CD4-positive, alpha-beta T cell treated with Interleukin-15 for 1 hour (primary cell): Measurements from ENCODE around the gene FKRP.

Source experiments
- DNase-seq: peaks from one replicate; pipeline ENCODE4 v3.0.0-alpha.2; 2020

Gene FKRP

DNA sequence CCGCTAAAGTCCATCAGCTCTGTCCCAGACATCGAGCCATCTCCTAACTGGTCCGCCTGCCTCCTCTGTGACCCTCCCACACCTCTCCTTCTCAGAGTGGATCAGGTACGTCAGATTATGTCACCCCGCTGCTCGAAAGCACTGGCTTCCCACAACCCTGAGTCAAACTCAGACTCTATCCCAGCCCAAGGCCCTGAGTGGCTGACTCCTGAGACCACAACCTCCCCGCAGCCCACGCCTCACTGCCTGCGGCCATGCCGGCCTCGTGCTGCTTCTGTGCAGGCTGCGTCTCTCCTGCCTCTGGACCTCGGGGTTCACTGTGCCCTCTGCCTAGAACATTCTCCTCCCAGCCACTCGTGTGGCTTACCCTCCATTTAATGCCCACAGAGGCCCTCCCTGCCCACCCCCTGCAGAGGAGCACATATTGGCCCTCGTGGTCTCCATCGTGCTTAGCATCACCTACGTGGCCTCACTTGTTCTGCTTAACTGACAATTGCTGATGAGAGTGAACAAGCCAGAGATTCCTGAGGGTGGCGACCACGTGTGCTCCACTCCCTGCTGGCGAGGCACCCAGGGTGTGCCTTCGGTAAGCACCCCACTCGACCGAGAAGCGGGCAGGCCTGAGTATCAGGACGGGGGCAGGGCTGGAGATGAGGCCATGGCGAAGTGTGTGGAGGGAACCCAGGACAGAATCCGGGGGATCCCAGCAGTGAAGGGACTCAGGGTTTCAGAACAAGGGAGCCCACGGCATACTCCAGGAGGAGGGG, 13.5 kb upstream of the FKRP start:
- no peak for DNase-seq

DNA sequence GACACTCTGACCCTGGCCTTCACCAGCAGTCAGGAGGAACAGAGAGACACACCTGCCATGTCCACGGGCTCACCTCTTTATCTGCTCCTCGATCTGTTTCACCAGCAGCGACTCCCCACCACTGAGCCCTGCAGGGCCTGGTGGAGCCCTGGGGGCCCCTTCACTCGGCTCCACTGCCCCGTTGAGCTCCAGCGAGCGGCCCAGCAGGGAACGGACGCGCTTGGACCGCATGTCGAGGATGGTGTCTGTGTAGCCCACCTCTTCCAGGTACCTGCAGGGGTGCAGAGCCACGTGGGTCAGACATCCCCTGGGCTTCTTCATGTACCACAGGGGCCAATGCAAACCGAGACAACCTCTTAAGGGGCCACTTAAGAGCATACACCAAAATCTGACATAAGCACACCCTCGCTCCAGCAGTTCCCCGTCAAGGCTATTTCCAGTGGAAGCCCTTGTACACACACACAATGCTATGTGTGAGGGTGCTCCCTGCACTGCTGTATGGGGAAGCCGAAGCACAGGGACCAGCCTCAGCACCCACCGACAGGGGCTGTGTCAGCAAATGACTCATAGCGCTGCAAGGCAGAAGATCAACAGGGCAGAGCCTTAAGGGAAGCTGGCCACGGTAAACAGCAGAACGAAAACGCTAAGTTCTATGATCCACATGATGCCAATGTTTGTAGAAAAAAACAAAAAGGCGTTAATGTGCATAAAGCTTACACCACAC, 12.7 kb upstream of the FKRP start:
- DNase-seq: peak; percentile 73

DNA sequence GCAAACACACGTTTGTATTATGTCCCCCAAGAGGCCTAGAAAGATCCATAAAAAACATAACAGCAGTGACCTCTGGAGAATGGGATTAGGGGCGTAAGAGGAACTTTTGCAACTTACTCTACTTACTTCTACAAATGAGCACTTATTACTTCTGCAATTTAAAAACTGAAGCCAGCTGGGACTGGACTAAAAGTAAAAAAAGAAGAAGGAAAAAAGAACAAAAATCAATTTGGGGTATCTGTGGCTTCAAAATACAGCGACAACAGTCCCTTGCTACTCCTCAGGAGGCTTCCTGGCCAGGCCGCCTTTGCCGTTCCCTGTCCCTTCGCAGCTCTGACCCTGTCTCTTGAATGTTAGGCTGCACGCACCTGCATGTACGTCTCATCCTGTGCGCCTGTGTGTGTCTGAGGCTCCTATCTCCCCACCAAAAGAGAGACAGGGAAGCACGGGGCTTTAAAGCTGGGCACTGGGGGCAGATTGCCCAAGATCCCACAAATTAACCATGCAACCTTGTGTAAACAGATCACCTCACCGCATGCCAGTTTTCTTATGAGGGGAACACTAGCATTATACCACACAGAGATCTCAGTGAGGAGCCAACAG, 12.1 kb upstream of the FKRP start:
- DNase-seq: no peak

DNA sequence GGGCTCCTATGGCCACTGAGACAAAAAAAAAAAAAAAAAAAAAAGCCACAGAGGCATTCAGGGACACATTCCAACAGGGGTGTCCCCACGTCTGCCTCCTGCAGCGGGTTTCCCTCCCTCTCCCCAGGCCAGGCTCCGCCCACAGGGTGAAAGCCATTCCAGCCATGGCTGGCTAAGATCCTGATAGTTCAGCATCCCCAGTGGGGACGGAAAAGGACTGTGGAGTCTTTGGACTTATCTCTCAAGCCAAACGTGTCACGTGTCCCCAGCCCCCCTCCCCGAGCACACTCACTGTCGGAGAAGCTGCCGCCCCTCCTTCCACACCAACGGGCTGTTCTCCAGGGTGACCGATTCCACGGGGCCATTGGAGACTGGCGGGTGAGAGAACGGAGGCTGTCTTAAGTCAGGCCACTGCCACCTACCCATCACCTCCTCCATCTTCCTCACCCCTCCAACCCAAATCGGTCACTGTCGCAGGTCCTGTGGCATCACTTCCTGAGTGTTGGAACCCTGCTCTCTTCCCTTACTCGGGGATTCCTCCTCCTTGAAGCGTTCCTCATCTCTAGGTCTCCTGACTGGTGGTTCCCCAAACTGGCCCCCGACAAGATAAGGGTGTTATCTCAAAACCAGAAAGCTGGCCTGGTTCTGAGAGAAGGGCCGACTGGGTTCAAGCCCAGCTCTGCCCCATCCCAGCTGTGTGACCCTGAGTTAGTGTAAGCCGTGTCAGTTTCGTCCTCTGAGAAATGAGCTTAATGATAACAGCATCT, 9.1 kb upstream of the FKRP start:
- DNase-seq: no peak

DNA sequence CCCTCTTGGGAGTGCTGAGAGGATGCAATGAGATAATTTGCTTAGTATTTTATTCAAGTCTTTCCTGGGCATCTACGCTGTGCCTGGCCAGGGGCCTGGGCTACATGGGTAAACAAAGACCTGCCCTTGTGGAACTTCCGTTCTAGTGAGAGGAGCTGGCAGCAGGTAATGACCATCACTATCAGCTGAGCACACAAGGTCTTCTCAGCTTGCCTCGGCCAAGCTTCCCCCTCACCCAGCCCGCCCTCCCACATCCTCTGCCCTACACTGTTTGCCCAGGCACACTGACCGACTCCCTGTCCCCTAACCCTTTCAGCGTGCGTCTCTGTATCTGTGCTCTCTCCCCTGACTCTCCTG, 8.6 kb upstream of the FKRP start:
- DNase-seq: no peak

DNA sequence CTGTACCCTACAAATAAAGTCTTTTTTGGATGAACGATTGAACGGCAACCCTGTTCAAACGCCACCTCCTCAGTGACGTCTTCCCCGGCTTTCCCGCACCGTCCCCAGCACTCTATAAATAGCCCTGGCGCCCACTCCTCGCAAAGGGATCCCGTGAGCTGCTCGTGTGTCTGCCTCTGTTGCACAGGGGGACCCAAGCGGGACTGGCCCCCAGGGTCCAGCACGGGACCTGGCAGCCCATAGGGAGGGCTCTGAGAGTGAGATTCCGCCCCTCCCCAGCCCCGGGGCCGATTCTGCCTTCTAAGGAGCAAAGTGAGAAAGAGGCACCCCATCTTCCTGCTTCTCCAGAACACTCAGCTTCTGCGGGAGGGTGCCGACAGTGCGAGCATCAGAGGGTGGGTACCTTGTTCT, 8.1 kb upstream of the FKRP start:
- DNase-seq: no peak

DNA sequence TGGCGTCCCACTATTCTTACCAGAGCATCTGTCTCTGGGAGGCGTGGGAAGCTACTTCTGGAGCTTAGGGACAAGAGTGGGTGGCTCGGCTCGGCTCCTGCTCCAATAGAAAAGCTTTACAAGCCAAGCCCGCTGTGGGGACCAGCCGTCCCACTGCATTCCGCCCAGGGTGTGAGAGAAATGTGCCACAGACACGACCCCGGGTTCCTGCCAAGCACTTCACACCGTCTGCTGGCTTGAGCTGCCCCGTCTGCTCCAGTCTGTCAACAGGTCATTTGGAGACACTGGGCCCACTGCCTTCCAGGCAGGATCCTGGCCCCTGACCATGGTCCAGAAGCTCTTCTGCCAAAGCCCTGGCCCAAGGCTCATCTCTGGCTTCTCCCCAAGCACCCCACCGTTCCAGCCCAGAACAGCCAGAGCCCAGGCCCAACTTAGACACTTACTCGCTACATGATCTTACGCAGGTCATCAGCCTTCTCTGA, 6.5 kb upstream of the FKRP start:
- DNase-seq: no peak

DNA sequence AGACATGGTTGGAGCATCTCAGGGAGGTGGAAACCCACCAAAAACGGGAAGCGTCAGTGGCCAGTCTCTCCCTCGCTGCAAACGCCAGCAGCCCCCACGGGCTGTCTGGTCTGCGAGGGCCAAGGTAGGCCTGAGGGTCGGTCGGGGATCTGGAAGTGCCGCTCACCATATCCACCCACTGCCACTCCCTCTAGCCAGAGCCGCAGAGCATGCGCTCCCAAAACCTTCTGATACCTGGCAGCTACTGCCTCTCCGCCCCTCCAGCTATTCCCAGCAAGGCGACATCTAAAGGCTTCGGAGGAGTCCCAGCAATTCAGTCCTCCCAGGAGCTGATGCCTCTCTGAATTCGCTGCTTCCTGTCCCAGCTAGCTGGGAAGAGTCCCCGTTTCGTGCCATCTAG, 4.4 kb upstream of the FKRP start:
- DNase-seq: no peak

DNA sequence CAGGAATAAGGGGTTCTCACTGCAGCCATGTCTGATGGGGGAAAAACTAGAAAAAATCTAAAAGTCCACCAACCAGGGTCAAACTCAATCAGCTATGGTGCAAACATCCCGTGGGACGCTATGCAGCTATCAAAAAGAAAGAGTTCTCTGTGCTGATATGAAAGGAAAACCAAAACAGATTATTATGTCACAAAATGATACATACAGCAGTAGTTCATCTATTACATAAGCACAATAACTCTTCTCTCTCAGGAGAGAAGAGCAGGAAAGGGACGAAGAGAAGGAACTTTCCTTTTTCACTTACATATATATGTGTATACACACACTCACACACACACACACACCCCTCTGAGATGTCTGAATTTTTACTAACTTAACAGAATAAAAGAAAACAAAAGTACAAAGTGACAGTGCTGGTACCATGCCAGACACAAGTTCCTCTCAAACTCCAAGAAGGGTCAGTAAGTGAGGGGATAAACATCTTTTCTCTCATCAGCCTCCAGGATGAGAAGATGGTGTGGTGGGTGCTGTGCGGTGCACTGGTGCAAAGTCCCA, 2.9 kb upstream of the FKRP start:
- no peak for DNase-seq

DNA sequence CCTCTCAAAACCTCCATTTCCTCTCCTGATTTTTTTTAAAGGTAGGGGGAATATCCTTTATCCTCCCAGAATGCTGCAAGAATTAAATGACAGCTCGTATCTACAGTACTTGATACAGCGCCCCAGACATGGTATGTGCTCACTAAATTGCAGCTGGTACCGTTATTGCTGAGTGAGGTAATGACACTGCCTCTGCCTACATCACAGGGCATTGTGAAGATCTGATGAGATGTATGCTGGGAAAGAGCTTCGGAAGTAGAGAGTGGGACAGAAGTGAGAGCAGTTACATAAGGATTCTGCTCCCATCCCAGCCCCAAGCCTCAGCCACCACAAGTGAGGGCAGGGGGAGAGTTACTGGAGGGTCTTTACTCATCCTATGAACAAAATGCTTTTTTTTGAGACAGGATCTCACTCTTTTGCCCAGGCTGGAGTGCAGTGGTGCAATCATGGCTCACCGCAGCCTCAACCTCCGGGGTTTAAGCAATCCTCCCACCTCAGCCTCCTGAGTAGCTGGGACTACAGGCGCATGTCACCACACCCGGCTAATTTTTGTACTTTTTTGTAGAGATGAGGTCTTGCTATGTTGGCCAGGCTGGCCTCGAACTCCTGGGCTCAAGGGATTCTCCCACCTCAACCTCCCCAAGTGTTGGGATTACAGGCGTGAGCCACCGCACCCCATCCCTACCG, 1.7 kb upstream of the FKRP start:
- no peak for DNase-seq

DNA sequence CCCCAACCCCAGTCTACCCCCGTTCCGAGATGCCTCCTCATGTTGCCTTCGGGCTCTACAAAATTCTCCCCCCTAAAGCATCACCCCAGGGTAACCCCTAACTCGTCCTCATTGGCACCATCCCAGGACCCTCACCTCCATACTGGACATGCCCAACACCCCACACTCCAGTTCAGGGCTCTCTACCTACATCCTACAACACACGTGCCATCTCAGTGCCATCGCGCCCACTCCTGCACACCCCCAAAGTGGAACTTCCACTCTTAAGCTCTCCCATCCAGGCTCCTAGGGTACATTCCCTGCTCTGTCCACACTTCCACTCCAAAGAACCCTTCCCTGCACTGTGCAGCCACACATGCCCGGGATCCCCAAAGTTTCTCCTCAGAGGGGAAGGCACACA, 827 bp upstream of the FKRP start:
- no peak for DNase-seq

DNA sequence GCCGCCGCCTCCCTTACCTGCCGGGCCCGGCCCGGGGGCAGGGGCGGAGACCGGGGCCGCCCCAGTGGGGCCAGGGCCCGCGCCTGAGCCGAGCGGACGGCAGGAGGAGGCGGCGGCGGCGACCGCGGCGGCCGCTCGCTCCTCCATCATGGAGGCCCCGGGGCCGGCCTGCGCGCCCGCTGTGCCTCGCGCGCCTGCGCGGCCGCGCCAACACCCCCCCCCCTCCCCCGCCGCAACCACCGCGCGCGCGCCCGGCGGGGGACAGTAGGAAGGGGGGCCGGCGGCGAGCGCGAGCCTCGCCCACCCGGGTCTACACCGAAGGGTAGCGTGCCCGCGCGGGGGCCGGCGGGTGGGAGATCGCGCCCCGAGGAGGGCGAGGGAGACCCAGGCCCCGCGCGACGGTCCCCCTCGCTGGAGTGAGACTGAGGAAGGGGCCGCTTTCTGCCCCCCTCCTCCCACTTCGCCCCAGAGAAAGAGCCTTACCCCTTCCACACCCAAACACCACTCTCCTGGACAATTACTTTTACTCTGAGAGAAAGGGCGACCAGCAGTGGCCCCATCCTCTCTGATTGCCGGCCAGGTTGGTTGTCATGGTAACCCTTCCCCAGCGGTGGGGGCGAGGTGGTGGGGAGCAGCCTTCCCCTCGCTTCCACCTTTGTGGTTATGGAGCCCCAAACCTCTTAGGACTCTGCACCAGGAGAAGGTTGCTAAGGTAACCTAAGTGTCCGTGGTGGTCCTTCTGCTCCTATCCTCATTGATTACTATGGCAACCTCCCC, 612 bp downstream of the FKRP start, which contains the start of gene STRN4:
Gene STRN4 (minus strand): TSS at position 170 of the 777 bp plus-strand sequence. CDS start 20 bp downstream, at position 150.
- DNase-seq: peak; percentile 67

DNA sequence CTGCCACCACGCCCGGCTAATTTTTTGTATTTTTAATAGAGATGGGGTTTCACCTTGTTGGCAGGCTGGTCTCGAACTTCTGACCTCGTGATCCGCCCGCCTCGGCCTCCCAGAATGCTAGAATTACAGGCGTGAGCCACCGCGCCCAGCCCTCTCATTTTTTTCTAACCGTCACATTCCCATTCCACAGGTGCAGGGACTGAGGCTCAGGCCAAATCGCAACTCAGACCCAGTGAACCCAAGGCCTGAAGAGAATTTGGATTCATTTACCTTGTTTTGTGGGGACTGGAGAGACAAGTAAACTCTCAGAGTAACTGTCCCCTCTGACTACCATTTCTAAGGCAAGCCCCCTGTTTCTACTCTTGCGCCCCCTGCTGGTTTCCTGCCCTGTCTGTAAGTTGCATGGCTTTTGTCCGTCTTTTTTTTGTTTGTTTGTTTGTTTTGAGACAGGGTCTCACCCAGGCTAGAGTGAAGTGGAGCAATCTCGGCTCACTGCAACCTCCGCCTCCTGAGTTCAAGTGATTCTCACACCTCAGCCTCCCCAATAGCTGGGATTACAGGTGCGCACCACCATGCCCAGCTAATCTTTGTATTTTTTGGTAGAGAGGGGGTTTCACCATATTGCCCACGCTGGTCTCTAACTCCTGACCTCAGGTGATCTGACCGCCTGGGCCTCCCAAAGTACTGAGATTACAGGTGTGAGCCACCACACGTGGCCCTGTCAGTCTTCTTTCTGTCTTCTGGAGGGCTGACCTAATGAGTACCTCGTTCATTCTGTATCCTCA, 2.7 kb downstream of the FKRP start:
- peak; percentile 64 for DNase-seq

DNA sequence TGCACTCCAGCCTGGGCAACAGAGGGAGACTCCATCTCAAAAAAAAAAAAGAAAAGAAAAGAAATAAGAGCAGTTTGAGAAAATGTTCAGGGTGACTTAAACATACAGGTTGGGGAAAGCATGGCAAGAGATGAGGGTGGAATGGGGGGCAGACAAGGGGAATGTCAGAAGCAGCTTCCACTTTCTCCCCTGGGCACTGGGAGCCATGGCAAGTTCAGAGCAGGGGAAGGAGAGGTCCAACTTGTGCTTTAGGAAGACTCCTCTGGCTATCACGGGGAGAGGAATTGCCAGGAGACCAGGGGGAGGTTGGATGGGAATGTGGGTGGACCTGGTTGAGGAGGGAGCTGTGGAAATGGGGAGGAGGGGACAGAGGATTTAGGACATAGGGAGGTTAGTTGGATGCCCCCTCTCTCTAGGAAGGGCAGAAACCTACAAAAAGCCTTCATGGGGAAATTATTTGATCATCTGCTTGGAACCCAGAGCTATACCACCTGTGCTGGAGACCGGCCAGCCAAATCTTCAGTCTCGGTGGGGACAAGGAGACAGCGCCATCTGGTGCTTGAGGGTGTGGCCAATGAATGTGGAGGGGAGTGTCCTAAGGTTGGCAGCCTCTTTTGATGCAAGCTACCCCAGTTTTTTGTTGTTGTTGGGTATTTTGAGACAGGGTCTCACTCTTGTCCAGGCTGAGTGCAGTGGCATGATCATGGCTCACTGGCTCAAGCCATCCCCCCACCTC, 7.7 kb downstream of the FKRP start:
- DNase-seq: peak; percentile 67

DNA sequence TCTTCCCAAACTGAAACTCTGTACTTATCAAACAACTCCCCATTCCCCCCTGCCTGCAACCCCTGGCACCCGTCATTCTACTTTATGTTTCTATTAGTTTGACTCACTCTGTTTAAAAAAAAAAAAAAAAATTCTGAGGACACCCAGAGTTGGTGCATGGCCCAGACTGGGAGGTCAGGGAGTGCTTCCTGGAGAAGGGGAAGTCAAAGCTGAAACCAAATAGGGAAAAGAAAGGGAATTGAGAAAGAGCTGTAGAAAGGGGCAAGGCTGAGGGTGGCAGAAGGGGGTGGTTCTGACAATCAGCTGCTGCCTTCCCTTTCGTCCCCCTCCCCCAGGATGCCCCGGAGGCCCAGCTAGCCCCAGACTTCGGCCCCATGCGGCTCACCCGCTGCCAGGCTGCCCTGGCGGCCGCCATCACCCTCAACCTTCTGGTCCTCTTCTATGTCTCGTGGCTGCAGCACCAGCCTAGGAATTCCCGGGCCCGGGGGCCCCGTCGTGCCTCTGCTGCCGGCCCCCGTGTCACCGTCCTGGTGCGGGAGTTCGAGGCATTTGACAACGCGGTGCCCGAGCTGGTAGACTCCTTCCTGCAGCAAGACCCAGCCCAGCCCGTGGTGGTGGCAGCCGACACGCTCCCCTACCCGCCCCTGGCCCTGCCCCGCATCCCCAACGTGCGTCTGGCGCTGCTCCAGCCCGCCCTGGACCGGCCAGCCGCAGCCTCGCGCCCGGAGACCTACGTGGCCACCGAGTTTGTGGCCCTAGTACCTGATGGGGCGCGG, 9.4 kb downstream of the FKRP start:
- DNase-seq: no peak

DNA sequence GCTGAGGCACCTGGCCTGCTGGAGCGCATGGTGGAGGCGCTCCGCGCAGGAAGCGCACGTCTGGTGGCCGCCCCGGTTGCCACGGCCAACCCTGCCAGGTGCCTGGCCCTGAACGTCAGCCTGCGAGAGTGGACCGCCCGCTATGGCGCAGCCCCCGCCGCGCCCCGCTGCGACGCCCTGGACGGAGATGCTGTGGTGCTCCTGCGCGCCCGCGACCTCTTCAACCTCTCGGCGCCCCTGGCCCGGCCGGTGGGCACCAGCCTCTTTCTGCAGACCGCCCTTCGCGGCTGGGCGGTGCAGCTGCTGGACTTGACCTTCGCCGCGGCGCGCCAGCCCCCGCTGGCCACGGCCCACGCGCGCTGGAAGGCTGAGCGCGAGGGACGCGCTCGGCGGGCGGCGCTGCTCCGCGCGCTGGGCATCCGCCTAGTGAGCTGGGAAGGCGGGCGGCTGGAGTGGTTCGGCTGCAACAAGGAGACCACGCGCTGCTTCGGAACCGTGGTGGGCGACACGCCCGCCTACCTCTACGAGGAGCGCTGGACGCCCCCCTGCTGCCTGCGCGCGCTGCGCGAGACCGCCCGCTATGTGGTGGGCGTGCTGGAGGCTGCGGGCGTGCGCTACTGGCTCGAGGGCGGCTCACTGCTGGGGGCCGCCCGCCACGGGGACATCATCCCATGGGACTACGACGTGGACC, 10.1 kb downstream of the FKRP start:
- no peak for DNase-seq

DNA sequence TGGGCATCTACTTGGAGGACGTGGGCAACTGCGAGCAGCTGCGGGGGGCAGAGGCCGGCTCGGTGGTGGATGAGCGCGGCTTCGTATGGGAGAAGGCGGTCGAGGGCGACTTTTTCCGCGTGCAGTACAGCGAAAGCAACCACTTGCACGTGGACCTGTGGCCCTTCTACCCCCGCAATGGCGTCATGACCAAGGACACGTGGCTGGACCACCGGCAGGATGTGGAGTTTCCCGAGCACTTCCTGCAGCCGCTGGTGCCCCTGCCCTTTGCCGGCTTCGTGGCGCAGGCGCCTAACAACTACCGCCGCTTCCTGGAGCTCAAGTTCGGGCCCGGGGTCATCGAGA, 10.7 kb downstream of the FKRP start:
- no peak for DNase-seq

DNA sequence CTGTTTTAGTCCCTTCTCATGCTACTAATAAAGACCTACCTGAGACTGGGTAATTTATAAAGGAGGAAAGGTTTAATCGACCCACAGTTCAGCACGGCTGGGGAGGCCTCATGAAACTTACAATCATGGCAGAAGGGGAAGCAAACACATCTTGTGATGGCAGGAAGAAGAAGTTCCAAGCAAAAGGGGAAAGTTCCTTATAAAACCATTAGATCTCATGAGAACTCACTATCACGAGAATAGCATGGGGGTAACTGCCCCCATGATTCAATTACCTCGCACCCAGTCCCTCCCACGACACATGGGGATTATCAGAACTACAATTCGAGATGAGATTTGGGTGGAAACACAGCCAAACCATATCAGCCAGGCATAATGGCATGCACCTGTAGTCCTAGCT, 13.3 kb downstream of the FKRP start:
- DNase-seq: no peak
